ENCODE data around the gene ST8SIA5.

GRCh38 chr18:46731316-46731715 lies 25.5 kb downstream of the ST8SIA5 start:
- TF ChIP-seq EP300 (IDR thresholded peaks at IDR 0.05; ENCODE audit: borderline replicate concordance in 1 of 2, control insufficient read depth in 1 of 2, low read depth in 2 of 2, low read length in 2 of 2) (no peak), ASH2L (IDR thresholded peaks at IDR 0.05; ENCODE audit: borderline replicate concordance, low read depth) (no peak), POLR2A (IDR thresholded peaks at IDR 0.05; ENCODE audit: low read depth, low read length) (no peak), NFIC (IDR thresholded peaks at IDR 0.05; ENCODE audit: low read depth, low read length) (no peak)
- TF ChIP-seq, protein P1, sequence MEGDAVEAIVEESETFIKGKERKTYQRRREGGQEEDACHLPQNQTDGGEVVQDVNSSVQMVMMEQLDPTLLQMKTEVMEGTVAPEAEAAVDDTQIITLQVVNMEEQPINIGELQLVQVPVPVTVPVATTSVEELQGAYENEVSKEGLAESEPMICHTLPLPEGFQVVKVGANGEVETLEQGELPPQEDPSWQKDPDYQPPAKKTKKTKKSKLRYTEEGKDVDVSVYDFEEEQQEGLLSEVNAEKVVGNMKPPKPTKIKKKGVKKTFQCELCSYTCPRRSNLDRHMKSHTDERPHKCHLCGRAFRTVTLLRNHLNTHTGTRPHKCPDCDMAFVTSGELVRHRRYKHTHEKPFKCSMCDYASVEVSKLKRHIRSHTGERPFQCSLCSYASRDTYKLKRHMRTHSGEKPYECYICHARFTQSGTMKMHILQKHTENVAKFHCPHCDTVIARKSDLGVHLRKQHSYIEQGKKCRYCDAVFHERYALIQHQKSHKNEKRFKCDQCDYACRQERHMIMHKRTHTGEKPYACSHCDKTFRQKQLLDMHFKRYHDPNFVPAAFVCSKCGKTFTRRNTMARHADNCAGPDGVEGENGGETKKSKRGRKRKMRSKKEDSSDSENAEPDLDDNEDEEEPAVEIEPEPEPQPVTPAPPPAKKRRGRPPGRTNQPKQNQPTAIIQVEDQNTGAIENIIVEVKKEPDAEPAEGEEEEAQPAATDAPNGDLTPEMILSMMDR (IDR thresholded peaks at IDR 0.05 in 2 of 3, conservative IDR thresholded peaks at IDR 0.05 in 1 of 3; ENCODE audit: control insufficient read depth in 2 of 3, extremely low read depth in 1 of 3, insufficient read depth in 1 of 3, low read depth in 3 of 3, low read length in 3 of 3), result no peak
